K562 (cell line): Measurements from ENCODE around the gene HOXA11. TPM values are rescaled to one million over a fixed set of nuclear protein-coding genes. Genes with fewer than 3 reads are reported as not detected.

ENCODE experiments used
- ATAC-seq: fragments of 200-7000 bp; cut with Tn5 transposase; 3 replicates; pipeline ENCODE4 v1.9.1; 2020; ENCODE audit warnings: moderate library complexity
- BruUV-seq: library from RNA; stranded (reverse); fragments of 400-500 nt; replicated peaks from 2 replicates; lab custom pipeline; 2021; lab: Mats Ljungman, UMichigan
- CTCF ChIA-PET: fragments of 300-600 bp; formaldehyde crosslinking; extraction: SDS; loops from one replicate; lab custom pipeline; 2021; ENCODE audit warnings: low intra/inter-chr PET ratio; lab: Yijun Ruan, JAX
- POLR2A ChIA-PET: fragments of 300-600, 350-650 bp; sonication (Branson Sonifier 250); formaldehyde crosslinking; extraction: SDS; loops from one replicate; lab custom pipeline; 2021; ENCODE audit warnings: antibody characterized with exemption, inconsistent platforms; lab: Yijun Ruan, JAX
- DNase-seq, 4 experiments: peaks; one replicate each; pipeline versions ENCODE4 v3.0.0 to v3.0.0-alpha.2; 2011 to 2018; ENCODE audit warnings: low spot score in 3 of 4, mixed read lengths in 3 of 4; ENCODE audit errors: extremely low read depth in 1 of 4
- FAIRE-seq: peaks from 2 replicates; lab custom pipeline; 2011; peaks lifted over from hg19 to GRCh38; lab: Jason Lieb, UNC
- H2AFZ ChIP-seq: 2 replicates; pipeline ENCODE4 v1.6.0; 2011; ENCODE audit warnings: low read depth, low read length, control low read depth, inconsistent platforms
- H3K27ac ChIP-seq: fragments of 200-600 bp; 3 replicates; pipeline ENCODE4 v1.8.0; 2011; ENCODE audit warnings: low read depth, mild to moderate bottlenecking, control low read depth, inconsistent platforms, low read length, moderate library complexity, mixed read lengths; ENCODE audit errors: extremely low read depth
- H3K27me3 ChIP-seq, 2 experiments: fragments of 300-600 bp in 1 of 2; 2 replicates in 1 of 2; 3 replicates in 1 of 2; pipeline versions ENCODE4 v1.6.0 to v1.8.0; 2011; ENCODE audit warnings: inconsistent platforms in 2 of 2, low read length in 2 of 2, mild to moderate bottlenecking in 1 of 2, mixed read lengths in 1 of 2, moderate library complexity in 1 of 2; ENCODE audit not compliant: control insufficient read depth in 2 of 2, insufficient read depth in 2 of 2
- H3K36me3 ChIP-seq: fragments of 300-600 bp; 3 replicates; pipeline ENCODE4 v1.8.0; 2011; ENCODE audit warnings: mild to moderate bottlenecking, low read length, inconsistent platforms; ENCODE audit not compliant: control insufficient read depth, insufficient read depth
- H3K4me1 ChIP-seq, 2 experiments: fragments of 200-600 bp in 1 of 2; replicated peaks in 1 of 2; 2 replicates in 1 of 2; 3 replicates in 1 of 2; pipeline versions ENCODE4 v1.5.1 to v1.8.0; 2011; ENCODE audit warnings: inconsistent platforms in 2 of 2, low read length in 2 of 2, mild to moderate bottlenecking in 1 of 2, mixed read lengths in 1 of 2, moderate library complexity in 1 of 2; ENCODE audit not compliant: control insufficient read depth in 2 of 2, insufficient read depth in 2 of 2
- H3K4me2 ChIP-seq: 2 replicates; pipeline ENCODE4 v1.6.1; 2011; ENCODE audit warnings: low read length, control low read depth, inconsistent platforms, mixed read lengths; ENCODE audit not compliant: insufficient read depth
- H3K4me3 ChIP-seq: fragments of 200-600 bp; sonication (generic), shearing (Covaris generic); 2 replicates; pipeline ENCODE4 v1.5.1; 2016; ENCODE audit warnings: control low read depth, inconsistent platforms
- H3K79me2 ChIP-seq: fragments of 200-600 bp; 3 replicates; pipeline ENCODE4 v1.8.0; 2011; ENCODE audit warnings: low read length, inconsistent platforms; ENCODE audit not compliant: control insufficient read depth, insufficient read depth
- H3K9ac ChIP-seq, 2 experiments: 2 replicates each; pipeline versions ENCODE4 v1.6.0 to v1.6.1; 2011; ENCODE audit warnings: low read depth in 2 of 2, low read length in 2 of 2, control low read depth in 1 of 2, inconsistent platforms in 1 of 2, mild to moderate bottlenecking in 1 of 2, mixed read lengths in 1 of 2; ENCODE audit not compliant: insufficient read depth in 1 of 2
- H3K9me1 ChIP-seq: one replicate; pipeline ENCODE4 v1.6.0; 2011; ENCODE audit warnings: inconsistent platforms, mild to moderate bottlenecking, low read length, moderate library complexity; ENCODE audit not compliant: control insufficient read depth, insufficient read depth
- H3K9me3 ChIP-seq: replicated peaks from 2 replicates; pipeline ENCODE4 v1.5.1; 2011; ENCODE audit warnings: low read depth, low read length, inconsistent platforms; ENCODE audit not compliant: control insufficient read depth, insufficient read depth
- H4K20me1 ChIP-seq: replicated peaks from 2 replicates; pipeline ENCODE4 v1.6.1; 2011; ENCODE audit warnings: low read length, inconsistent platforms, mixed read lengths; ENCODE audit not compliant: control insufficient read depth, insufficient read depth
- ELF1 ChIP-seq: fragments of 200-800 bp; sonication (Bioruptor generic); IDR thresholded peaks from 2 replicates; pipeline ENCODE4 v1.6.1; 2016; ENCODE audit warnings: missing genetic modification characterization, missing compliant biosample characterization
- EZH2 ChIP-seq: IDR thresholded peaks from 2 replicates; pipeline ENCODE4 v1.6.1; 2012; ENCODE audit warnings: low read depth, mild to moderate bottlenecking, inconsistent platforms, low read length, borderline replicate concordance
- GTF2F1 ChIP-seq: IDR thresholded peaks from 2 replicates; pipeline ENCODE4 v1.6.1; 2011; ENCODE audit warnings: low read depth, low read length, improper control_type of control experiment
- MYNN ChIP-seq, 2 experiments: sonication (generic); formaldehyde crosslinking in 1 of 2; IDR thresholded peaks; 2 replicates each; pipeline versions ENCODE4 v1.5.0 to v1.6.1; 2016 to 2020; ENCODE audit warnings: antibody characterized with exemption in 1 of 2, missing genetic modification reagents in 1 of 2
- ZNF146 ChIP-seq: IDR thresholded peaks from one replicate; pipeline ENCODE4 v1.6.1; 2018; ENCODE audit warnings: missing compliant biosample characterization; ENCODE audit not compliant: unreplicated experiment
- ZNF507 ChIP-seq: conservative IDR thresholded peaks from 2 replicates; pipeline ENCODE4 v1.6.1; 2017; ENCODE audit warnings: missing genetic modification characterization, missing compliant biosample characterization
- ZNF644 ChIP-seq: fragments of 200-800 bp; sonication (Bioruptor generic); IDR thresholded peaks from 2 replicates; pipeline ENCODE4 v1.6.1; 2016; ENCODE audit warnings: low read depth, missing genetic modification characterization, missing compliant biosample characterization
- WGBS: fragments of 100-300 bp; shearing (Covaris generic); methylation state at CpG from one replicate; pipeline ENCODE4 v1.1.6; 2016; ENCODE audit warnings: low coverage, mixed read lengths; ENCODE audit not compliant: insufficient coverage; ENCODE audit errors: missing lambda C conversion rate; 5-methylcytosine and 5-hydroxymethylcytosine counted together
- in situ Hi-C: fragments of 300-500 bp; cut with MboI; formaldehyde crosslinking; loops from 4 replicates; pipeline ENCODE4 v1.15.0; 2018; ENCODE audit warnings: inconsistent platforms, mixed read lengths
- intact Hi-C: fragments of 100-400 bp; cut with micrococcal nuclease; formaldehyde crosslinking; loops from 2 replicates; pipeline ENCODE4 v1.14.2; 2022
- polyA plus RNA-seq, 8 experiments: library from polyadenylated mRNA; depleted of rRNA in 4 of 8; stranded (reverse) in 5 of 8; unstranded in 3 of 8; fragments of >200 nt; fragmentation: Nextera tagmentation in 2 of 8; fragmentation: Illumina TruSeq in 1 of 8; extraction: Ambion mirVana in 2 of 8; extraction: Trizol in 1 of 8; gene quantifications; 2 replicates each; pipeline versions ENCODE4 v1.2.1 to v1.2.3, GENCODE V29; 2011 to 2014; ENCODE audit warnings: inconsistent platforms in 1 of 8, missing spikeins in 1 of 8
- total RNA-seq, 7 experiments: library from RNA; depleted of rRNA in 6 of 7; stranded (reverse); fragments of >200 nt in 6 of 7; fragmentation: Illumina TruSeq in 2 of 7; extraction: Trizol in 2 of 7; gene quantifications; 2 replicates each; pipeline versions ENCODE4 v1.2.1 to v1.2.3, GENCODE V29; 2011 to 2021; ENCODE audit warnings: low replicate concordance in 1 of 7

HOXA11 gene
- total and polyA plus RNA-seq, 9 of the 15 experiments (the other 6 are each of a cell fraction or from before 2014, with no cell fraction given), result not detected

GRCh38 chr7:27164045-27164366, 21.0 kb downstream of the HOXA11 start:
- in situ Hi-C loops, result loop anchor here (25.0 kb wide), 3 partner anchors 652 to 1277 kb away; no protein-coding TSS in a partner anchor
- Histone ChIP-seq H3K9ac (no peak overlapping the region), H3K79me2 (no peaks in the 10 kb centered on the region), H3K9me1 (no peaks in the 10 kb centered on the region), H3K4me2 (peak overlapping the region; percentile 11; the same call in 1 of the 2 replicates), H3K36me3 (no peaks in the 10 kb centered on the region), H2AFZ (no peak overlapping the region), H3K4me1 (peaks cover 0 to 26% of the 10 kb centered on the region in 2 experiments; a peak in 2 of 5 replicates), H3K27ac (no peak overlapping the region), H3K27me3 (peaks cover 36 to 78% of the 10 kb centered on the region in 2 experiments), H4K20me1 (no peaks in the 10 kb centered on the region), H3K4me3 (no peak overlapping the region), H3K9me3 (no peaks in the 10 kb centered on the region)
- intact Hi-C loops, result loop anchor here (5.0 kb wide), 3 partner anchors 302 to 1272 kb away; partner anchors contain the start of genes SKAP2 and SNX10
- ATAC-seq (no peak), DNase-seq (no peak), FAIRE-seq (no peak)
- TF ChIP-seq ZNF146 (CRISPR knock-in tag) (no peak), EZH2 (0 out of 2 replicates have a peak, but pooled peaks have one; percentile 36)
- CTCF ChIA-PET, result no interaction called here
- no TSS peak for BruUV-seq
- POLR2A ChIA-PET, result no interaction called here
- WGBS, result 7% methylated on average over 12 of the region's 12 CpGs

GRCh38 chr7:27163288-27164044, 21.6 kb downstream of the HOXA11 start:
- no peaks in the 10 kb centered on the region for H3K36me3 ChIP-seq
- H3K9me3 ChIP-seq, result no peaks in the 10 kb centered on the region
- 11% methylated on average over 22 of the region's 24 CpGs for WGBS
- H3K9ac ChIP-seq, result no peak overlapping the region
- peaks cover 0 to 26% of the 10 kb centered on the region in 2 experiments; a peak in 2 of 5 replicates for H3K4me1 ChIP-seq
- peaks cover 36 to 78% of the 10 kb centered on the region in 2 experiments for H3K27me3 ChIP-seq
- POLR2A ChIA-PET, result interaction anchor here (0.6 to 0.7 kb wide), 2 partner anchors 13 to 15 kb away, joined by 3 read pairs; no protein-coding TSS in a partner anchor
- CTCF ChIA-PET, result no interaction called here
- intact Hi-C loops, result loop anchor here (5.0 kb wide), 3 partner anchors 301 to 1271 kb away; partner anchors contain the start of genes SKAP2 and SNX10
- DNase-seq, result no peak
- H3K4me3 ChIP-seq, result no peak overlapping the region
- no peak for FAIRE-seq
- H3K79me2 ChIP-seq, result no peaks in the 10 kb centered on the region
- TF ChIP-seq MYNN (IDR thresholded peaks at IDR 0.05) (no peak), MYNN (CRISPR knock-in tag; IDR thresholded peaks at IDR 0.05) (no peak), GTF2F1 (no peak), ELF1 (tag) (no peak), ZNF644 (no peak), ZNF507 (tag) (no peak)
- H4K20me1 ChIP-seq, result no peaks in the 10 kb centered on the region
- no peaks in the 10 kb centered on the region for H3K9me1 ChIP-seq
- BruUV-seq, result no TSS peak
- H3K27ac ChIP-seq, result no peak overlapping the region
- in situ Hi-C loops, result loop anchor here (25.0 kb wide), 3 partner anchors 651 to 1276 kb away; no protein-coding TSS in a partner anchor
- H2AFZ ChIP-seq, result no peak overlapping the region
- H3K4me2 ChIP-seq, result peak overlapping the region; percentile 11; the same call in 1 of the 2 replicates
- no peak for ATAC-seq
